ENCODE measurements around the gene ODF2. TPM values are rescaled to one million over a fixed set of nuclear protein-coding genes. Genes with fewer than 3 reads are reported as not detected.
"Not testable (repeated sequence)": the region's sequence is repeated elsewhere in the genome, so short reads cannot be mapped to it uniquely, and the experiment has no call there.

The ODF2 gene
- total and polyA plus RNA-seq, 2 of the 8 experiments (the other 6 are each of a cell fraction or from before 2014, with no cell fraction given): 5.6 to 17.9 TPM

- TF ChIP-seq SIX5 (IDR thresholded peaks at IDR 0.05; ENCODE audit: low read depth, low read length): no peak
- no peak for TF ChIP-seq ATF2 (IDR thresholded peaks at IDR 0.05; ENCODE audit: low read length)
- no peak for TF ChIP-seq SIRT6 (IDR thresholded peaks at IDR 0.05; ENCODE audit: low read length)
- TF ChIP-seq TCF12 (IDR thresholded peaks at IDR 0.05; ENCODE audit: low read depth, low read length): no peak
- no peak for TF ChIP-seq ZNF274 (IDR thresholded peaks at IDR 0.05; ENCODE audit: borderline replicate concordance, extremely low read depth, low read length)
- TF ChIP-seq NRF1 (IDR thresholded peaks at IDR 0.05; ENCODE audit: low read depth, low read length): no peak
- no peak for TF ChIP-seq SAP30 (IDR thresholded peaks at IDR 0.05; ENCODE audit: insufficient read depth, insufficient replicate concordance, low read length)
Measured at GRCh38 chr9:128421482-128421996, 34.3 kb upstream of the ODF2 start (continued).

- not testable (repeated sequence) for H3K14ac ChIP-seq (ENCODE audit: insufficient read length); H4K91ac ChIP-seq (replicated peaks; ENCODE audit: insufficient read length, low read length); H2BK15ac ChIP-seq (ENCODE audit: low read length); H3K9ac ChIP-seq (replicated peaks in 1 of 4; ENCODE audit: extremely low read depth in 1 of 4, low read depth in 3 of 4, low read length in 3 of 4); H3K27ac ChIP-seq (ENCODE audit: low read depth, low read length); H4K5ac ChIP-seq (ENCODE audit: insufficient read length, low read depth, low read length); H3K79me1 ChIP-seq (ENCODE audit: low read depth, low read length); H3K4me3 ChIP-seq (ENCODE audit: extremely low read depth in 1 of 4, insufficient read depth in 2 of 4, low read depth in 3 of 4, low read length in 4 of 4); H2AFZ ChIP-seq (ENCODE audit: low read length); H3K4me1 ChIP-seq (replicated peaks in 1 of 4; ENCODE audit: control insufficient read depth in 3 of 4, insufficient read depth in 4 of 4, low read length in 3 of 4); H3K4me2 ChIP-seq (ENCODE audit: insufficient read depth in 1 of 2, low read depth in 2 of 2, low read length in 2 of 2); H3K23me2 ChIP-seq (ENCODE audit: low read depth, low read length); H3K56ac ChIP-seq (replicated peaks; ENCODE audit: insufficient read length, low read depth, low read length); H4K8ac ChIP-seq (ENCODE audit: extremely low read depth, insufficient read depth, low read length); H3K18ac ChIP-seq (ENCODE audit: extremely low read depth, low read length); H3K79me2 ChIP-seq (ENCODE audit: control insufficient read depth in 1 of 2, insufficient read depth in 2 of 2, low read length in 2 of 2); H3K4ac ChIP-seq (replicated peaks; ENCODE audit: insufficient read length, low read depth, low read length); H2BK5ac ChIP-seq (ENCODE audit: low read depth, low read length); H4K20me1 ChIP-seq (replicated peaks in 1 of 2; ENCODE audit: control insufficient read depth in 1 of 2, insufficient read depth in 2 of 2, low read length in 2 of 2); H2BK12ac ChIP-seq (ENCODE audit: low read depth, low read length); H3K9me3 ChIP-seq (ENCODE audit: insufficient read depth in 2 of 2, low read depth in 1 of 2, low read length in 1 of 2); H2AK5ac ChIP-seq (ENCODE audit: low read depth, low read length); FAIRE-seq; H2BK20ac ChIP-seq (ENCODE audit: low read length); H3K36me3 ChIP-seq (ENCODE audit: control insufficient read depth in 2 of 4, insufficient read depth in 4 of 4, low read length in 3 of 4); DNase-seq (ENCODE audit: low read depth in 1 of 2, low spot score in 2 of 2); H3K23ac ChIP-seq (ENCODE audit: insufficient read length); H2BK120ac ChIP-seq (replicated peaks; ENCODE audit: low read depth, low read length)
- ChIA-PET POLR2A (ENCODE audit: partially characterized antibody) (interaction anchor here (1.3 to 2.8 kb wide), 2 partner anchors 32 to 39 kb away, joined by 3 to 8 read pairs; no protein-coding TSS in a partner anchor), CTCF (ENCODE audit: partially characterized antibody) (interaction anchor here (0.6 to 5.9 kb wide), 7 partner anchors 10 to 1905 kb away, joined by 3 to 40 read pairs (median 5); no protein-coding TSS in a partner anchor)
- H3K27me3 ChIP-seq (replicated peaks in 1 of 4; ENCODE audit: control insufficient read depth in 3 of 4, extremely low read depth in 1 of 4, insufficient read depth in 3 of 4, low read length in 3 of 4): peaks cover 5 to 39% (median 31%) of the 10 kb centered on the region in 4 experiments; a peak in 6 of 7 replicates
- WGBS, 2 experiments (ENCODE audit: extremely low coverage in 1 of 2, insufficient coverage in 1 of 2, insufficient read length in 1 of 2, insufficient replicate concordance in 2 of 2, low coverage in 1 of 2, low lambda C conversion rate in 2 of 2, missing lambda C conversion rate in 1 of 2): 81% methylated on average over 13 of the region's 13 CpGs; no CpG with 5 or more reads in 1 of the 2 experiments
Measured at GRCh38 chr9:128422022-128422782, 33.6 kb upstream of the ODF2 start.

Data from H1 (cell line).